Measurements from ENCODE around the gene TAF11L4.
"Not testable (repeated sequence)": the region's sequence is repeated elsewhere in the genome, so short reads cannot be mapped to it uniquely, and the experiment has no call there.

DNA sequence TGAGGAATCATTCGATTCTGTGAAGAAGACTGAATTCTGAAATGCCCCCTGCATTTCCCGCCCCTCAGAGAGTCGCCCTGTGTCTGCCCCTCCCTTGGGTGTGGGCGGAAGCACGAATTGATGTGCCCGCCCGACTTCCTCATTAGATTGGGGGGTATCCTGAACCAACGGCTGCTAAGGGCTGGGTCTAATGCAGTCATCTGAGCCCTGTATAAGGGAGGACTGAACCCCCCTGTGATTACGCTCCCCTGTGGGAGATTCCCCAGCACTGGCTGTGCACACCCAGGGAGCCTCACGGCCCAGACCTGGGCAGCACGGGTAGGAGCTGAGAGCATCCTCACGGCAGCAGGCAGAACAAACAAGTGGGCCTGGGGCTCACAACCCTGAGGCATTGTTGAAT, 4.1 kb upstream of the TAF11L4 start:
- TF ChIP-seq, protein P1, sequence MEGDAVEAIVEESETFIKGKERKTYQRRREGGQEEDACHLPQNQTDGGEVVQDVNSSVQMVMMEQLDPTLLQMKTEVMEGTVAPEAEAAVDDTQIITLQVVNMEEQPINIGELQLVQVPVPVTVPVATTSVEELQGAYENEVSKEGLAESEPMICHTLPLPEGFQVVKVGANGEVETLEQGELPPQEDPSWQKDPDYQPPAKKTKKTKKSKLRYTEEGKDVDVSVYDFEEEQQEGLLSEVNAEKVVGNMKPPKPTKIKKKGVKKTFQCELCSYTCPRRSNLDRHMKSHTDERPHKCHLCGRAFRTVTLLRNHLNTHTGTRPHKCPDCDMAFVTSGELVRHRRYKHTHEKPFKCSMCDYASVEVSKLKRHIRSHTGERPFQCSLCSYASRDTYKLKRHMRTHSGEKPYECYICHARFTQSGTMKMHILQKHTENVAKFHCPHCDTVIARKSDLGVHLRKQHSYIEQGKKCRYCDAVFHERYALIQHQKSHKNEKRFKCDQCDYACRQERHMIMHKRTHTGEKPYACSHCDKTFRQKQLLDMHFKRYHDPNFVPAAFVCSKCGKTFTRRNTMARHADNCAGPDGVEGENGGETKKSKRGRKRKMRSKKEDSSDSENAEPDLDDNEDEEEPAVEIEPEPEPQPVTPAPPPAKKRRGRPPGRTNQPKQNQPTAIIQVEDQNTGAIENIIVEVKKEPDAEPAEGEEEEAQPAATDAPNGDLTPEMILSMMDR (IDR thresholded peaks at IDR 0.05), result not testable (repeated sequence)
- not testable (repeated sequence) for TF ChIP-seq EZH2, EZH2phosphoT487 (IDR thresholded peaks at IDR 0.05)
